Measurements from ENCODE around the gene ZNF322.
A peak's percentile ranks its signal among the peaks of the same experiment; 100 is the strongest.

Gene ZNF322

GRCh38 chr6:26613689-26614683, 45.6 kb downstream of the ZNF322 start:
- no peak for DNase-seq

- no peak for DNase-seq
These were observed 46.3 kb downstream of the ZNF322 start for GRCh38 chr6:26613201-26613600.

DNA sequence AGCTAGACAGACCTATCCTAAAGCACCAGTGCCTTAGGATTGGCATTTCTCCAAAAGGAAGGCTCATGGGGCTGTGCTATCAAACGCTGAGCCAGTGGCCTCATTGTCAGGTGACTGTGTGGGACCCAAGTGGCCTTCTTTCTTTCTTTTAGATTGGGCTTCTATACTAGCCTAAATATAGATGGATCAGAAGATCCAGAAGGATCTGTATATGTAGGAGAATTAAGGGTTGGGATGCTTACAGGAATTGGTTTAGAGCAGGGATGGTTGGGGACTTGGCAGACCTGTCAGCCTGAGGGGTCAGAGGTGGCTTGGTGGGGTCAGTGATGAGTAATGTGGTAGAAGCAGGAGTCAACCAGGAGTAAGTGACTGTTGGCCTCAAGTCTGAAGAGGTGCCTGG, 47.9 kb downstream of the ZNF322 start:
- DNase-seq, result no peak

GRCh38 chr6:26609463-26609862, 50.1 kb downstream of the ZNF322 start:
- no peak for DNase-seq

DNA sequence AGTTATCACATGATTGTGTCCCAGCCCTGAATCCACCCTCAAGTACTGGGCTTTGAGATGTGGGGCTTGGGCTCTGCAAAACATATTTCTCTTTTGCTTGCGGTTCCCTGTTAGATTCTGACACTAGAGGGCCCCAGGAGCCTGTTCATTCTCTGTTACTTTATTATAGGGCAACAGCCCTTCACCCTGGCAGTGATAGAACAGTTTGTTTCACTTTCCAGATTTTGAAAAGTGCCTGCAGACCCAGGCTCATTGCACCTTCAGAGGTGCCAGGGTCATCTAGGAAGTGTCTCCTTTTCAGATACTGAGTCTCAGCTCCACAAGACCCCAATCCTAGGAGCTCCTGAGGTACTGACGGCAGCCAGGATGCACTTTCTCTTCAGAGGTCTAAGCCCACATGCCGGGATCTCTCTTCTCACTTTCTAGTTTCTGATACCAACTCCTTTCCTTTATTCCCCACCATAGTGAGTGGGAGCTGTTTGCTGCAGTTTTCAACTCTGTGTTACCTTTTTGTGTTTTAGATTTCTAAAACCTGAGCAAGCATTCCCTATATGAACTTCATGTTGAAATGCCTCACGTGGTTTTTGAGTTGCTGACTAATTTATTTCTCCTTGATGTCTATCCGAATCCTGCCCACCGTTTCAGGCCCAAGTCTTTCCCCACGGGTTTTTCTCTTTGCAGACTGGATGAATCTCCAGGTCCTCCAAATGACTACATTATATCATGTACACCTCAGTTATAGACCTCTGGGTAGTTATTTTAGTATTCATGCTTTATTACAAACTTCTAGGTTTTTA, 51.9 kb downstream of the ZNF322 start:
- peak; percentile 69 for DNase-seq

GRCh38 chr6:26604797-26605196, 54.7 kb downstream of the ZNF322 start:
- no peak for DNase-seq

GRCh38 chr6:26604026-26604425, 55.5 kb downstream of the ZNF322 start:
- no peak for DNase-seq

GRCh38 chr6:26602262-26602661, 57.3 kb downstream of the ZNF322 start:
- no peak for DNase-seq

DNA sequence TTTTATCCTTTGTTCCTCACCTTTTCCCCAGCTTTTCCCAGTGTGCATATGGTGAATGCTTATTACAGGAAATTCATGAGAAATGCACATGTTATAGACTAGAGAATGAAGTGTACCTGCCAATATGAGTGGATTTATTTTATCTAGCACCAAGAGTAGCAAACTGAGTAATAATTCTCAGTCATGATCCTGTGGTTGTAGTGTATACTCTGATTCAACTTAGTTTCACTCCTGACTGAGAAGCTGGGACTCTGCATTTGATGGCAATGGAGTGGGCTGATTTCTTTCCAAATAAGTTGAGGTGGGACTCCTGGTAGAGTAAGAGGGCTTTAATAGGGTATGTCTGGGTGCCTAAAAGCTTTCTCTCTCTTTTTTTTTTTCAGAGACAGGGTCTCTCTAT, 58.8 kb downstream of the ZNF322 start:
- no peak for DNase-seq

- DNase-seq, result no peak
These were observed 60.0 kb downstream of the ZNF322 start for GRCh38 chr6:26599591-26599990.

DNA sequence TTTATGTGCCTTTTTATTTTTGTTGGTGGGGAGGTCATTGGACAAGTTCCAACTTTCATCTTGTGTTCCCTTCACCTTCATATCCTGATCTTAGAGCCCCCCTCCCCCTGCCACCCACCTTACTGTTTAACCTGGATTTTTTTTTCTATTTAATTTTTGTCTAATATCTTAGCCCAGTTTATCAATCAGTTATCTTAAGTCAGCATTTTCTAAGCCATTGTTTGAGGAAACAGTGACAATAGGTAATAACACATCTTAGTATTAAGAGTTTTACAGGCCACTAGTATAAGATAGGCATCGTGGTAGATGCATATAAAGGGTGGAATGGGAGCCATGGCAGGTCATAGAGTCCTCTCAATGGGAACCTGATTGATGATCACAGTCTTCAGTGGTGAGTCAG, 60.4 kb downstream of the ZNF322 start:
- DNase-seq, result no peak

DNA sequence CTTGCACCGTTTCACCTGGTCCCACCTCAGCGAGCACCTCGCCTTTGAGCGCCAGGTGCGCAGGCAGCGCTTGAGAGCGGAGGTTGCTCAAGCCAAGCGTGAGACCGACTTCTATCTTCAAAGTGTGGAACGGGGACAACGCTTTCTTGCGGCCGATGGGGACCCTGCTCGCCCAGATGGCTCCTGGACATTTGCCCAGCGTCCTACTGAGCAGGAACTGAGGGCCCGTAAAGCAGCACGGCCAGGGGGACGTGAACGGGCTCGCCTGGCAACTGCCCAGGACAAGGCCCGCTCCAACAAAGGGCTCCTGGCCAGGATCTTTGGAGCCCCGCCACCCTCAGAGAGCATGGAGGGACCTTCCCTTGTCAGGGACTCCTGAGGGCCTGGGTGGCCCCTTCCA, 61.3 kb downstream of the ZNF322 start:
- no peak for DNase-seq

GRCh38 chr6:26597821-26598220, 61.7 kb downstream of the ZNF322 start:
- DNase-seq, result no peak

- DNase-seq, result no peak
These were observed 62.2 kb downstream of the ZNF322 start for GRCh38 chr6:26597389-26597766.

GRCh38 chr6:26596579-26597388, 62.8 kb downstream of the ZNF322 start, which contains the start of gene ABT1:
Gene ABT1, plus strand, starts transcription at chr6:26596953. Its CDS starts 30 bp downstream, at chr6:26596983.
- peak; percentile 99 for DNase-seq

- DNase-seq, result peak; percentile 92
These were observed 63.8 kb downstream of the ZNF322 start for GRCh38 chr6:26595669-26596269.

DNA sequence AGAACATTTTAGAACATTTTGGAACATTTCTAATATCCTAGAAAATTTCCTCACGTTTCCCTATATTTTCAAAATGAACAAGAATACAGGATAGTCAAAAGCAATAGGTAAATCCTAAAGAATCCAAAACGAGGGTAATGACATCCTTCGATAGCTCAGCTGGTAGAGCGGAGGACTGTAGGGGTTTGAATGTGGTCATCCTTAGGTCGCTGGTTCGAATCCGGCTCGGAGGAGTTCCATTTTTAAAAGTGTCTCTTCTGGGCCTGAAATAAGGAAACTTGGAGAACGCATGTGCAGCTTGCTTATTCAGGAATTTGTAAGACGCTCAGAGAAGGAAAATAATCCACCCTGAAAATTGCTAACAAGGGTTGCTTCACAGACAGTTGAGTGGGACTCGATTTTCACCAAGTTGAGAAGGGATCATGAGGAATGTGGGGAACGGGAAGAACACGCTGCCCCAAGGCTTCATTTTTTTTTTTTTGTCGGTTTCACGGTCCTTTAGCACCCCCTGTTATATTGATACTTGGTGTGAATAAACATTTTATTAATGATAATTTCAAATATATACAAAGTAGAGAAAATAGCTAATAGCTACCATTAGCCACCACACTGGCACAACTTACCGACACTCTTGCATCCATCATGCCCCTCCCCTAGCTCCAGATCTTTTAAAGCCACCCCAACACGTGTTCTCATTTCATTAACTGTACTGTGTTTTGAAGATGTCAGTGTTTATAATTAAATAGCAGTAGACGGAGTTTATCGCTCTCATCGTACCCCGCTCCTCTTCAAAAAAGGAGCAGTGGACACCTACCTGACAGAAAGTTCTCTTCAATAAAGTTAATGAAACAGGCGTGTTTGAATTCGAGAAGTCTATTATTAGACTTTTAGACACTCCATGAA, 64.6 kb downstream of the ZNF322 start:
- DNase-seq, result peak; percentile 87

GRCh38 chr6:26594131-26594498, 65.4 kb downstream of the ZNF322 start:
- no peak for DNase-seq

DNA sequence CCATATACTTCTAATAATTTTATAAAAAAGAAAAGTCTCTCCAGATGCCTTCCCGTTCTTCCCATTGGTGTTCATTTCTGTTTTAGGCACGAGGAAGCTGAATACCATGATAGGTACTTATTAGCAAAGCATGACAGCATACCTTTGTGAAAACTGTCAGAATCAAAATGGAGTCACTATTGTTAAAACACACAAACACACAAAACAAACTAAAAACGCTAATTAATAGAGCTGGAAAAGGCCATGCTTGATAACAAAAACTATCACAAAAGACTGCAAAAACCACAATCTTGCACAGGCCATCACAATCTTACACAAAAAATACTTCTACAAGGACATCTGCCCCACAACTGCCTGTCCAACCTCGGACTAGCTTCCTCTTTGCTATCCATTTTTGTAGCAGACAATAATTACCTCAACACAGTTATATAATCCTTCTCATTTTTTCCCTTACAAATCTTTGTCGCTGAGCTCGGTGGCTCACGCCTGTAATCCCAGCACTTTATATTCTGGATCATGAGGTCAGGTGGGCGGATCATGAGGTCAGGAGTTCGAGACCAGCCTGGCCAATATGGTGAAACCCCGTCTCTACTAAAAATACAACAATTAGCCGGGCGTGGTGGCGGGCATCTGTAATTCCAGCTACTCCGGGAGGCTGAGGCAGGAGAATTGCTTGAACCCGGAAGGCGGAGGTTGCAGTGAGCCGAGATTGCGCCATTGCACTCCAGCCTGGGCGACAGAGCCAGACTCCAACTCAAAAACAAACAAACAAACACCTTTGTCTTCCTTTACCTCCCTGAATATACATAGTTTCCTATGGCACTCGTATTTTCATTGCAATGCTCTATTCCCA, 66.0 kb downstream of the ZNF322 start:
- DNase-seq, result no peak

GRCh38 chr6:26592649-26593048, 66.9 kb downstream of the ZNF322 start:
- peak; percentile 23 for DNase-seq

Measured in EL (cell line).